ENCODE measurements around the gene ATF7IP2.

DNA sequence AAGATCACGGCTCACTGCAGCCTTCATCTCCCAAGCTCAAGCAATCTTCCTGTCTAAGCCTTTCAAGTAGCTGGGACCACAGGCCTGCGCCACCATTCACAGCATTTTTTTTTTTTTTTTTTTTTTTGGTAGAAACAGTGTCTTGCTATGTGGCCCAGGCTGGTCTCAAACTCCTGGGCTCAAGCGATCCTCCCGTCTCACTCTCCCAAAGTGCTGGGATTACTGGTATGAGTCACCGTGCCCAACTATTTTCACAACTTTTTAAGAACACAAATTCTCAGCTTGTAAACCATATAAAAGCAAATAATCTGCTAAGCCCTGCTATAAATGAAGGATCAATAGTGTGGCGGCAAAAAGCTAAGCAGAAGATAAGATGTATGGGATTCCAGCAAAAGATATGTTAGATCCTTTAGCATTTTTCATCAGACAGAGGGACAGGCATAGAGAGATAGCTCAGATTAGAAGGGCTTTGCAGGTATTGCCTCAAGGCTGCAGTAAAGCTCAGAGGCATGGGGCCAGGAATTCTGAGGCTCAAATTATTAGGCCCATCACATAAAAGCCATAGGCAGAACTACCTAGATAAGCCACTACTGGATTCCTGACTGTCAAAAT, 139.5 kb downstream of the ATF7IP2 start:
- TF ChIP-seq, protein P1, sequence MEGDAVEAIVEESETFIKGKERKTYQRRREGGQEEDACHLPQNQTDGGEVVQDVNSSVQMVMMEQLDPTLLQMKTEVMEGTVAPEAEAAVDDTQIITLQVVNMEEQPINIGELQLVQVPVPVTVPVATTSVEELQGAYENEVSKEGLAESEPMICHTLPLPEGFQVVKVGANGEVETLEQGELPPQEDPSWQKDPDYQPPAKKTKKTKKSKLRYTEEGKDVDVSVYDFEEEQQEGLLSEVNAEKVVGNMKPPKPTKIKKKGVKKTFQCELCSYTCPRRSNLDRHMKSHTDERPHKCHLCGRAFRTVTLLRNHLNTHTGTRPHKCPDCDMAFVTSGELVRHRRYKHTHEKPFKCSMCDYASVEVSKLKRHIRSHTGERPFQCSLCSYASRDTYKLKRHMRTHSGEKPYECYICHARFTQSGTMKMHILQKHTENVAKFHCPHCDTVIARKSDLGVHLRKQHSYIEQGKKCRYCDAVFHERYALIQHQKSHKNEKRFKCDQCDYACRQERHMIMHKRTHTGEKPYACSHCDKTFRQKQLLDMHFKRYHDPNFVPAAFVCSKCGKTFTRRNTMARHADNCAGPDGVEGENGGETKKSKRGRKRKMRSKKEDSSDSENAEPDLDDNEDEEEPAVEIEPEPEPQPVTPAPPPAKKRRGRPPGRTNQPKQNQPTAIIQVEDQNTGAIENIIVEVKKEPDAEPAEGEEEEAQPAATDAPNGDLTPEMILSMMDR (IDR thresholded peaks at IDR 0.05 in 2 of 3, conservative IDR thresholded peaks at IDR 0.05 in 1 of 3; ENCODE audit: control insufficient read depth in 2 of 3, extremely low read depth in 1 of 3, insufficient read depth in 1 of 3, low read depth in 3 of 3, low read length in 3 of 3): no peak
- no peak for TF ChIP-seq SIN3A (IDR thresholded peaks at IDR 0.05; ENCODE audit: low read depth, low read length)
- TF ChIP-seq RFX5 (IDR thresholded peaks at IDR 0.05; ENCODE audit: low read depth, low read length): no peak
- no peak for TF ChIP-seq POLR2AphosphoS5 (IDR thresholded peaks at IDR 0.05; ENCODE audit: low read length)
- no peak for TF ChIP-seq POLR2A (IDR thresholded peaks at IDR 0.05; ENCODE audit: low read depth, low read length)
- no peak for TF ChIP-seq CBX5 (IDR thresholded peaks at IDR 0.05; ENCODE audit: low read depth)
- no peak for TF ChIP-seq YY1 (IDR thresholded peaks at IDR 0.05; ENCODE audit: low read depth, low read length)
- TF ChIP-seq MEF2B (IDR thresholded peaks at IDR 0.05; ENCODE audit: partially characterized antibody, poor library complexity, severe bottlenecking): no peak
- TF ChIP-seq POU2F2 (IDR thresholded peaks at IDR 0.05; ENCODE audit: borderline replicate concordance, low read depth, low read length): no peak
- no peak for TF ChIP-seq SMC3 (IDR thresholded peaks at IDR 0.05; ENCODE audit: borderline replicate concordance, low read length)
- TF ChIP-seq JUND (IDR thresholded peaks at IDR 0.05; ENCODE audit: low read depth, low read length): no peak
- TF ChIP-seq MEF2A (IDR thresholded peaks at IDR 0.05; ENCODE audit: insufficient read depth, low read depth, low read length): no peak
- TF ChIP-seq, protein P2, sequence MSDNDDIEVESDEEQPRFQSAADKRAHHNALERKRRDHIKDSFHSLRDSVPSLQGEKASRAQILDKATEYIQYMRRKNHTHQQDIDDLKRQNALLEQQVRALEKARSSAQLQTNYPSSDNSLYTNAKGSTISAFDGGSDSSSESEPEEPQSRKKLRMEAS (IDR thresholded peaks at IDR 0.05; ENCODE audit: low read depth, low read length): no peak
- TF ChIP-seq ETV6 (conservative IDR thresholded peaks at IDR 0.05 in 1 of 2, IDR thresholded peaks at IDR 0.05 in 1 of 2; ENCODE audit: borderline replicate concordance in 1 of 2, low read depth in 1 of 2): no peak

Measured in GM12878 (cell line).